NCI-H2227 treated with DMSO at 0.1 percent for 48 hours (cell line): ENCODE measurements around the gene ANXA2R.
"Not testable (repeated sequence)": the region's sequence is repeated elsewhere in the genome, so short reads cannot be mapped to it uniquely, and the experiment has no call there.

ENCODE experiments used
- DNase-seq: peaks from one replicate; lab custom pipeline; 2025; lab: John Stamatoyannopoulos, UW

ANXA2R gene, protein sequence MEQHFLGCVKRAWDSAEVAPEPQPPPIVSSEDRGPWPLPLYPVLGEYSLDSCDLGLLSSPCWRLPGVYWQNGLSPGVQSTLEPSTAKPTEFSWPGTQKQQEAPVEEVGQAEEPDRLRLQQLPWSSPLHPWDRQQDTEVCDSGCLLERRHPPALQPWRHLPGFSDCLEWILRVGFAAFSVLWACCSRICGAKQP

GRCh38 chr5:43040287-43041098, at the start of gene ANXA2R:
Gene ANXA2R, minus strand, starts transcription at chr5:43040319. Its CDS starts 273 bp downstream, at chr5:43040046.
- peak; percentile 96 for DNase-seq

GRCh38 chr5:43086118-43086908, 46.2 kb upstream of the ANXA2R start:
- not testable (repeated sequence) for DNase-seq

GRCh38 chr5:43085453-43085852, 45.3 kb upstream of the ANXA2R start:
- DNase-seq, result no peak

GRCh38 chr5:43084468-43084867, 44.3 kb upstream of the ANXA2R start:
- DNase-seq, result not testable (repeated sequence)

GRCh38 chr5:43081345-43081744, 41.2 kb upstream of the ANXA2R start:
- DNase-seq, result not testable (repeated sequence)

DNA sequence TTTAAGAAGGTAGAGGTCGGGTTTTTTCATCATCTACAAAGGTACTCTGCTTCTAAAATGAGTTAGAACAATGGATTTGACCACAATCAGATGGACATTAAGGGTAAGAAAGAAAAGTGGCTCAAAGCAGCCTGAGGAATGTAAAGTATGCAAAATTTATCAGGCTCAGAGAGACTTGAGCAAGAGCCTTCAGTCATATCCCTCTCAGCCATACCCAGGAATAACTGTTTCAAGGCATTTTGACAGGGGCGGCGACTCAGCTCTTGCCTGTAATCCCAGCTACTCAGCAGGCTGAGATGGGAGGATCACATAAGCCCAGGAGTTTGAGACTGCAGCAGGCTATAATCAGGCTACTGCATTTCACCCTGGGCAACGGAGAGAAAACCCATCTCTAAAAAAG, 38.8 kb upstream of the ANXA2R start:
- DNase-seq, result no peak

DNA sequence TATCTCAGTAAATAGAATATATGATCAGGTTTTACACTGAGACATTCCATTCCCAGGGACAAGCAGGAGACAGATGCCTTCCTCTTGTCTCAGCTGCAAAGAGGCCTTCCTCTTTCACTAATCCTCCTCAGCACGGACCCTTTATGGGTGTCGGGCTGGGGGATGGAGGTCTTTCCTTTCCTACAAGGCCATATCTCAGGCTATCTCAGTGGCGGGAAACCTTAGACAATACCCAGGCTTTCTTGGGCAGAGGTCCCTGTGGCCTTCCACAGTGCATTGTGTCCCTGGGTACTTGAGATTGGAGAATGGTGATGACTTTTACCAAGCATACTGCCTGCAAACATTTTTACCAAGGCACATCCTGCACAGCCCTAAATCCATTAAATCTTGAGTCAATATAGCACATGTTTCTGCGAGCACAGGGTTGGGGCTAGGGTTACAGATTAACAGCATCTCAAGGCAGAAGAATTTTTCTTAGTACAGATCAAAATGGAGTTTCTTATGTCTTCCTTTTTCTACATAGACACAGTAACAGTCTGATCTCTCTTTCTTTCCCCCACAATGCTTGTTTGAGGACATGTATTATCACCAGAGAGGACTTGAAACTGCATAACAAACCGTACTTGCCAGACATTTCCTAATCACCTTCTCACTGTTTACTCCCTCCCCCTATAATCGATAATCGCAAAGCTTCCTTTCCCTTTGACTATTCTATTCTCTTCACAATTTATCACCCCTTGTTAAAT, 37.5 kb upstream of the ANXA2R start:
- not testable (repeated sequence) for DNase-seq

GRCh38 chr5:43075319-43076293, 35.5 kb upstream of the ANXA2R start:
- DNase-seq, result no peak

DNA sequence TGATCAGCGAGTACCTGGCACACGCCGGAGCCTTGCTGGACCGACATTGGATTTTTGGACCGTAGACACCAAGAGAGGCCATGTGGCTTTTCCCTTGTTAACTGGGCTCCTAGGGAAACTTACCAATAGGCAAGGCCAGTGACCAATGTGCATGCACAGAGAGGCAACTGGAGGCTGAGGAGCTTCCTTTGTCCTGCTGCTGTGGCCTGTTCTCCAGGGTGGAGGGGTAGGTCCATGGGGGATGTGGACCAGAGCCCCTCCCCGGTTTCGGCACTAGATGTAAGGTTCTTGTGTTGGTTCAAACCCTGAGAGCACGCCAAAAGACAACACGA, 34.8 kb upstream of the ANXA2R start:
- DNase-seq, result no peak

- peak; percentile 34 for DNase-seq
Measured at GRCh38 chr5:43073597-43074546, 33.8 kb upstream of the ANXA2R start.

DNA sequence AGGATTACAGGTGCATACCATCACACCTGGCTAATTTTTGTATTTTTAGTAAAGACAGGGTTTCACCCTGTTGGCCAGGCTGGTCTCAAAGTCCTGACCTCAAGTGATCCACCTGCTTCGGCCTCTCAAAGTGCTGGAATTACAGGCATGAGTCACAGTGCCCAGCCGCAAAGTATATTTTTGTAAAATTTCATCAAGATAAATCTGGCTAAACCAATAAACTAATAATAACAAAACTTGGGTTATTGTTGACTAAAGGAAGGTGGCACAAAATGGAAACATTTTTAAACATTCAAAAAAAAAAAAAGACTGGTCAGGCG, 29.2 kb upstream of the ANXA2R start:
- DNase-seq, result not testable (repeated sequence)

GRCh38 chr5:43068037-43068436, 27.9 kb upstream of the ANXA2R start:
- DNase-seq, result no peak

- DNase-seq, result peak; percentile 93
Measured at GRCh38 chr5:43066799-43067741, 27.0 kb upstream of the ANXA2R start.

- peak; percentile 81 for DNase-seq
Measured at GRCh38 chr5:43065948-43066798, 26.1 kb upstream of the ANXA2R start.

GRCh38 chr5:43065387-43065947, 25.3 kb upstream of the ANXA2R start:
- DNase-seq, result no peak

GRCh38 chr5:43063721-43064171, 23.6 kb upstream of the ANXA2R start:
- DNase-seq, result no peak

DNA sequence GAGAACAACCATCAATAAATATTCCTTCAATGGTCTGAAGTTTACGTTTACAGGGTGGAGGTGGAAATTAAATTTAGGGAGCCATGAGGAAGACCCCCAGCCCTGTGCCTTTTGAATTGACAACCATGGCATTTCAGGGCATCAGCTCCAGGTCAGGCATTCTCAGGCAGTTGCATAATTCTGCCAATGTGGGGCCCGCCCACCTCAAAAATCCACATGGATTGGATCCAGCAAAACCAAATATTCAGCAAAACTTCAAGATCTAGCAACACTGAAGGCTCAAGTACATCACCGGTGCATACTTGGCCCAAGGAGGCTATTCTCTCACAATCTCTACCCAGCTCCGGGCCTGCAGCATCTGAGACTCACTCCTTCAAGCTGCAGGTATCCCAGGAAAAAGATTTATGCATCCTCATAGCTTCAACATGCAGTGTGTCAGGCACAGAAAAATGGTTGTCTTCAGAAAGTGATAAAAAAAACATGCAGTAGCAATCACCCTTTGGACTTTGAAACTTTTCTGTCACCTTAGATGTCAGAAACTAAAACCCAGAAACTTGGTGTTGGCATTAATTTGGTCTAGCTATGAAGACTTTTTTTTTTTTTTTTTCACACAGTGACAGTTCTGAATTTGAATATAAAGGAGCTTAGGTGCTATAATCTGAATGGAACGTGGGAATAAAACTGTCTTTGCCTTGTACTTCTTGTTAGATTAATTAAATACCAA, 21.4 kb upstream of the ANXA2R start:
- no peak for DNase-seq
